ENCODE data around the gene TRIM13.

DNA sequence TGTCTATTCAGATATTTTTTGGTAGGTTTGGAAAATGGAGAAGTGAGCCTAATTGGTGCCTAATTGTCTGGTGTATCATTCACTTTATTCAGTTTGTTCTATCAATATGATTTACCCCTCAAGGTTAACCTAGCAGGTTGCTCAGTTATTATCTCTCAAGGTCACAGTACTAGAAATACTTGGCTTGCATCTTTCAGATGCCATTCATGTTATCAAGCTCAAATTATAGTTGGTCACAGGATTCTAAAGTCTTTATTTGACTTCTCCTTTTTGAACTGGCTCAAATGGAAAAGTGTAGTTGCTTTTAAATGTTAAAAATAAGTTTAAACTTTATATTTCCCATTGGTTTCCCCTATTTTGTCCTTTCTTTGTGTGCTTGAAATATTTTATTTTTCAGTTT, 21.0 kb downstream of the TRIM13 start:
- no peak for TF ChIP-seq EZH2phosphoT487 (IDR thresholded peaks at IDR 0.05; ENCODE audit: low read depth, severe bottlenecking, unreplicated experiment)
- TF ChIP-seq, protein P1, sequence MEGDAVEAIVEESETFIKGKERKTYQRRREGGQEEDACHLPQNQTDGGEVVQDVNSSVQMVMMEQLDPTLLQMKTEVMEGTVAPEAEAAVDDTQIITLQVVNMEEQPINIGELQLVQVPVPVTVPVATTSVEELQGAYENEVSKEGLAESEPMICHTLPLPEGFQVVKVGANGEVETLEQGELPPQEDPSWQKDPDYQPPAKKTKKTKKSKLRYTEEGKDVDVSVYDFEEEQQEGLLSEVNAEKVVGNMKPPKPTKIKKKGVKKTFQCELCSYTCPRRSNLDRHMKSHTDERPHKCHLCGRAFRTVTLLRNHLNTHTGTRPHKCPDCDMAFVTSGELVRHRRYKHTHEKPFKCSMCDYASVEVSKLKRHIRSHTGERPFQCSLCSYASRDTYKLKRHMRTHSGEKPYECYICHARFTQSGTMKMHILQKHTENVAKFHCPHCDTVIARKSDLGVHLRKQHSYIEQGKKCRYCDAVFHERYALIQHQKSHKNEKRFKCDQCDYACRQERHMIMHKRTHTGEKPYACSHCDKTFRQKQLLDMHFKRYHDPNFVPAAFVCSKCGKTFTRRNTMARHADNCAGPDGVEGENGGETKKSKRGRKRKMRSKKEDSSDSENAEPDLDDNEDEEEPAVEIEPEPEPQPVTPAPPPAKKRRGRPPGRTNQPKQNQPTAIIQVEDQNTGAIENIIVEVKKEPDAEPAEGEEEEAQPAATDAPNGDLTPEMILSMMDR (IDR thresholded peaks at IDR 0.05; ENCODE audit: poor library complexity) = no peak
